TTC549 (cell line): ENCODE measurements around the gene HOXA5.

ENCODE experiments used
- FAIRE-seq: peaks from 2 replicates; lab custom pipeline; 2012; peaks lifted over from hg19 to GRCh38; lab: Jason Lieb, UNC

The HOXA5 gene

GRCh38 chr7:27132214-27132613 lies 11.3 kb downstream of the HOXA5 start:
- FAIRE-seq = no peak

GRCh38 chr7:27131390-27131819 lies 12.1 kb downstream of the HOXA5 start:
- FAIRE-seq = no peak

- no peak for FAIRE-seq
Observed at GRCh38 chr7:27130540-27131389, 12.7 kb downstream of the HOXA5 start, which contains the start of gene HOXA4. Gene HOXA4, minus strand, starts transcription at chr7:27130757. Its CDS starts 24 bp downstream, at chr7:27130733.

- no peak for FAIRE-seq
Observed at GRCh38 chr7:27129729-27130539, 13.5 kb downstream of the HOXA5 start.

- no peak for FAIRE-seq
Observed at GRCh38 chr7:27128776-27129728, 14.4 kb downstream of the HOXA5 start.

- no peak for FAIRE-seq
Observed at GRCh38 chr7:27128034-27128433, 15.4 kb downstream of the HOXA5 start.

GRCh38 chr7:27126596-27127327 lies 16.7 kb downstream of the HOXA5 start:
- no peak for FAIRE-seq

- no peak for FAIRE-seq
Observed at GRCh38 chr7:27125986-27126394, 17.5 kb downstream of the HOXA5 start.

- FAIRE-seq = no peak
Observed at GRCh38 chr7:27124902-27125689, 18.4 kb downstream of the HOXA5 start.

GRCh38 chr7:27124096-27124901 lies 19.2 kb downstream of the HOXA5 start:
- FAIRE-seq = no peak

- FAIRE-seq = no peak
Observed at GRCh38 chr7:27123477-27124053, 19.9 kb downstream of the HOXA5 start.

- FAIRE-seq = no peak
Observed at GRCh38 chr7:27123007-27123476, 20.4 kb downstream of the HOXA5 start.

GRCh38 chr7:27122077-27122910 lies 21.2 kb downstream of the HOXA5 start:
- no peak for FAIRE-seq

- no peak for FAIRE-seq
Observed at GRCh38 chr7:27121684-27122076, 21.8 kb downstream of the HOXA5 start.

- FAIRE-seq = no peak
Observed at GRCh38 chr7:27119412-27119911, 24.0 kb downstream of the HOXA5 start.

GRCh38 chr7:27118580-27118979 lies 24.9 kb downstream of the HOXA5 start:
- no peak for FAIRE-seq

- FAIRE-seq = no peak
Observed at GRCh38 chr7:27117887-27118491, 25.5 kb downstream of the HOXA5 start.
